GM20431 (cell line): Measurements from ENCODE around the gene FAM184A.

Source experiments
- in situ Hi-C: fragments of 300-500 bp; cut with MseI, MboI; formaldehyde crosslinking; loops from one replicate; pipeline ENCODE4 v1.15.0; 2020; ENCODE audit warnings: low sequenced_read_pairs; ENCODE audit not compliant: unreplicated experiment

The FAM184A gene

GRCh38 chr6:119065955-119066354 lies 12.5 kb downstream of the FAM184A start:
- in situ Hi-C loops = no loop called here

GRCh38 chr6:119065382-119065781 lies 13.1 kb downstream of the FAM184A start:
- in situ Hi-C loops = no loop called here

GRCh38 chr6:119063491-119063890 lies 15.0 kb downstream of the FAM184A start:
- in situ Hi-C loops = no loop called here

- in situ Hi-C loops = no loop called here
Measured at GRCh38 chr6:119061215-119061614, 17.2 kb downstream of the FAM184A start.

GRCh38 chr6:119060255-119060907 lies 18.1 kb downstream of the FAM184A start:
- in situ Hi-C loops = no loop called here

GRCh38 chr6:119055069-119055468 lies 23.4 kb downstream of the FAM184A start:
- in situ Hi-C loops = no loop called here

- in situ Hi-C loops = no loop called here
Measured at GRCh38 chr6:119052987-119053386, 25.5 kb downstream of the FAM184A start.

- in situ Hi-C loops = no loop called here
Measured at GRCh38 chr6:119052292-119052889, 26.1 kb downstream of the FAM184A start.

- in situ Hi-C loops = no loop called here
Measured at GRCh38 chr6:119044255-119044654, 34.2 kb downstream of the FAM184A start.

- in situ Hi-C loops = no loop called here
Measured at GRCh38 chr6:119043783-119044182, 34.7 kb downstream of the FAM184A start.

- in situ Hi-C loops = no loop called here
Measured at GRCh38 chr6:119043265-119043664, 35.2 kb downstream of the FAM184A start.

- in situ Hi-C loops = no loop called here
Measured at GRCh38 chr6:119040636-119041035, 37.8 kb downstream of the FAM184A start.

GRCh38 chr6:119040229-119040628 lies 38.2 kb downstream of the FAM184A start:
- in situ Hi-C loops = no loop called here

- in situ Hi-C loops = no loop called here
Measured at GRCh38 chr6:119037941-119038623, 40.4 kb downstream of the FAM184A start.

GRCh38 chr6:119037264-119037663 lies 41.2 kb downstream of the FAM184A start:
- in situ Hi-C loops = no loop called here

GRCh38 chr6:119036081-119036480 lies 42.4 kb downstream of the FAM184A start:
- in situ Hi-C loops = no loop called here

- in situ Hi-C loops = no loop called here
Measured at GRCh38 chr6:119035459-119035858, 43.0 kb downstream of the FAM184A start.

GRCh38 chr6:119034827-119035458 lies 43.5 kb downstream of the FAM184A start:
- in situ Hi-C loops = no loop called here

GRCh38 chr6:119032428-119032827 lies 46.0 kb downstream of the FAM184A start:
- in situ Hi-C loops = no loop called here

- in situ Hi-C loops = no loop called here
Measured at GRCh38 chr6:119030759-119031158, 47.7 kb downstream of the FAM184A start.

GRCh38 chr6:119028091-119028490 lies 50.4 kb downstream of the FAM184A start:
- in situ Hi-C loops = no loop called here
